Measurements from ENCODE around the gene TMOD4. TPM values are rescaled to one million over a fixed set of nuclear protein-coding genes. Genes with fewer than 3 reads are reported as not detected.

TMOD4 gene
- total RNA-seq, 1 donor from 2014 or later = not detected

DNA sequence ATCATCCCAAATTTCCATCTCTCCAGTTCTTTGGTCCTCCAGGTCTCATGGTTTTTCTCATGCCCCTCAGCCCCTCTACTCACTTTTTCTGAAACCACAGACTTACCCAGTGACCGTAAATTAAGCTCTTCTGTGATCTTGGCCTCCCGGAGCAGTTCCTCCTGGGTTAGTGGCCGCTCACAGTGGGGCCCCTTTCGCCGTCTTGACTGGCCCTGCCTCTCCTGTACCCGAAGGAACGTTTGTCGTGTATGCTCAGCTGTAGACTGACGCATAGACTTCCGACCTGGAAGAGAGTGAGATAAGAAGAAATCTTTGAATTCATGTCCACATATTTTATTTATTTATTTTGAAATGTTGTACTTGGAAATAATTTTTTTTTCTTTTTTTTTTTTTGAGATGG is 8.4 kb upstream of the TMOD4 start:
- FAIRE-seq (no peak), DNase-seq (ENCODE audit: low read depth) (no peak)
- H3K27me3 ChIP-seq (ENCODE audit: control insufficient read depth, insufficient read depth, low read length) = no peaks in the 10 kb centered on the region
- no peak overlapping the region for H3K4me3 ChIP-seq (ENCODE audit: low read depth, low read length)
- TF ChIP-seq, protein P1, sequence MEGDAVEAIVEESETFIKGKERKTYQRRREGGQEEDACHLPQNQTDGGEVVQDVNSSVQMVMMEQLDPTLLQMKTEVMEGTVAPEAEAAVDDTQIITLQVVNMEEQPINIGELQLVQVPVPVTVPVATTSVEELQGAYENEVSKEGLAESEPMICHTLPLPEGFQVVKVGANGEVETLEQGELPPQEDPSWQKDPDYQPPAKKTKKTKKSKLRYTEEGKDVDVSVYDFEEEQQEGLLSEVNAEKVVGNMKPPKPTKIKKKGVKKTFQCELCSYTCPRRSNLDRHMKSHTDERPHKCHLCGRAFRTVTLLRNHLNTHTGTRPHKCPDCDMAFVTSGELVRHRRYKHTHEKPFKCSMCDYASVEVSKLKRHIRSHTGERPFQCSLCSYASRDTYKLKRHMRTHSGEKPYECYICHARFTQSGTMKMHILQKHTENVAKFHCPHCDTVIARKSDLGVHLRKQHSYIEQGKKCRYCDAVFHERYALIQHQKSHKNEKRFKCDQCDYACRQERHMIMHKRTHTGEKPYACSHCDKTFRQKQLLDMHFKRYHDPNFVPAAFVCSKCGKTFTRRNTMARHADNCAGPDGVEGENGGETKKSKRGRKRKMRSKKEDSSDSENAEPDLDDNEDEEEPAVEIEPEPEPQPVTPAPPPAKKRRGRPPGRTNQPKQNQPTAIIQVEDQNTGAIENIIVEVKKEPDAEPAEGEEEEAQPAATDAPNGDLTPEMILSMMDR (IDR thresholded peaks at IDR 0.05; ENCODE audit: insufficient read depth, low read length, severe bottlenecking) = no peak
- H3K36me3 ChIP-seq (ENCODE audit: control insufficient read depth, insufficient read depth, low read length) = peaks cover 13% of the 10 kb centered on the region

GRCh38 chr1:151176514-151177045 is 799 bp upstream of the TMOD4 start:
- Histone ChIP-seq H3K36me3 (ENCODE audit: control insufficient read depth, insufficient read depth, low read length) (peaks cover 15% of the 10 kb centered on the region), H3K4me3 (ENCODE audit: low read depth, low read length) (no peak overlapping the region), H3K27me3 (ENCODE audit: control insufficient read depth, insufficient read depth, low read length) (no peaks in the 10 kb centered on the region)
- FAIRE-seq = no peak
- DNase-seq (ENCODE audit: low read depth) = no peak
- TF ChIP-seq, protein P1 (IDR thresholded peaks at IDR 0.05; ENCODE audit: insufficient read depth, low read length, severe bottlenecking) = no peak

GRCh38 chr1:151175041-151175741 is 590 bp downstream of the TMOD4 start:
- no peak for DNase-seq (ENCODE audit: low read depth)
- peaks cover 15% of the 10 kb centered on the region for H3K36me3 ChIP-seq (ENCODE audit: control insufficient read depth, insufficient read depth, low read length)
- FAIRE-seq = no peak

GRCh38 chr1:151171190-151171589 is 4.6 kb downstream of the TMOD4 start:
- peaks cover 11% of the 10 kb centered on the region for H3K36me3 ChIP-seq (ENCODE audit: control insufficient read depth, insufficient read depth, low read length)
- H3K27me3 ChIP-seq (ENCODE audit: control insufficient read depth, insufficient read depth, low read length) = no peaks in the 10 kb centered on the region
- DNase-seq (ENCODE audit: low read depth) = no peak
- FAIRE-seq = no peak
- no peak overlapping the region for H3K4me3 ChIP-seq (ENCODE audit: low read depth, low read length)
- TF ChIP-seq, protein P1 (IDR thresholded peaks at IDR 0.05; ENCODE audit: insufficient read depth, low read length, severe bottlenecking) = no peak

More at GRCh38 chr1:151175041-151175741, 590 bp downstream of the TMOD4 start:
- TF ChIP-seq, protein P1 (IDR thresholded peaks at IDR 0.05; ENCODE audit: insufficient read depth, low read length, severe bottlenecking) = no peak
- Histone ChIP-seq H3K27me3 (ENCODE audit: control insufficient read depth, insufficient read depth, low read length) (no peaks in the 10 kb centered on the region), H3K4me3 (ENCODE audit: low read depth, low read length) (no peak overlapping the region)

DNA sequence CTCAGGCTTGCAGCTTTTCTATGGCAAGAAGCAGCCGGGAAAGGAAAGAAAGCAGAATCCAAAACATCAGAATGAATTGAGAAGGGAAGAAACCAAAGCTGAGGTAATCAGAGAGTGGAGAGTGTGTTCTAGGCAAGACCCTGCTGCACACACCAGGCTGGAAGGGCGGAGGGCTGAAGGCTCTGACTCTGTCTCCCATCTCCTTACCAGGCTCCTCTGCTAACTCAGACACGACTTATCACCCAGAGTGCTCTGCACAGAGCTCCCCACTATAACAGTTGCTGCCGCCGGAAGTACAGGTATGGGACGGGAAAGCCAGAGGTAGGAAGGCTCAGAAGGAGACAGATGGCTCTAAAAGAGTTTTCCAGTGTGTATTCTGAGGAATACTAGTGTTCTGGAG is 8.7 kb downstream of the TMOD4 start:
- FAIRE-seq (no peak), DNase-seq (ENCODE audit: low read depth) (no peak)
- no peak overlapping the region for H3K4me3 ChIP-seq (ENCODE audit: low read depth, low read length)
- peaks cover 4% of the 10 kb centered on the region for H3K36me3 ChIP-seq (ENCODE audit: control insufficient read depth, insufficient read depth, low read length)
- H3K27me3 ChIP-seq (ENCODE audit: control insufficient read depth, insufficient read depth, low read length) = no peaks in the 10 kb centered on the region
- TF ChIP-seq, protein P1 (IDR thresholded peaks at IDR 0.05; ENCODE audit: insufficient read depth, low read length, severe bottlenecking) = no peak
